Amniotic stem cell (primary cell): ENCODE measurements around the gene COMTD1.
"Not testable (repeated sequence)": the region's sequence is repeated elsewhere in the genome, so short reads cannot be mapped to it uniquely, and the experiment has no call there.

Experiments used
- DNase-seq: peaks from one replicate; lab custom pipeline; 2025; lab: John Stamatoyannopoulos, UW

COMTD1 gene

GRCh38 chr10:75221492-75221891 lies 14.3 kb downstream of the COMTD1 start:
- DNase-seq: not testable (repeated sequence)

GRCh38 chr10:75220274-75220673 lies 15.5 kb downstream of the COMTD1 start:
- no peak for DNase-seq

GRCh38 chr10:75212343-75212742 lies 23.4 kb downstream of the COMTD1 start:
- no peak for DNase-seq

GRCh38 chr10:75211007-75211691 lies 24.6 kb downstream of the COMTD1 start:
- peak; percentile 49 for DNase-seq

- peak; percentile 57 for DNase-seq
Measured at GRCh38 chr10:75210282-75211006, 25.3 kb downstream of the COMTD1 start, which contains the start of gene VDAC2. Gene VDAC2 (plus strand): TSS chr10:75210796. CDS start chr10:75211159, 363 bp downstream.

GRCh38 chr10:75209921-75210281 lies 25.9 kb downstream of the COMTD1 start:
- no peak for DNase-seq

GRCh38 chr10:75209086-75209920 lies 26.5 kb downstream of the COMTD1 start:
- no peak for DNase-seq

GRCh38 chr10:75208181-75208580 lies 27.6 kb downstream of the COMTD1 start:
- peak; percentile 37 for DNase-seq

- no peak for DNase-seq
Measured at GRCh38 chr10:75207857-75208144, 28.0 kb downstream of the COMTD1 start.

GRCh38 chr10:75207079-75207856 lies 28.5 kb downstream of the COMTD1 start:
- no peak for DNase-seq

- DNase-seq: not testable (repeated sequence)
Measured at GRCh38 chr10:75206638-75207037, 29.1 kb downstream of the COMTD1 start.

GRCh38 chr10:75205908-75206307 lies 29.8 kb downstream of the COMTD1 start:
- no peak for DNase-seq

GRCh38 chr10:75203724-75204123 lies 32.0 kb downstream of the COMTD1 start:
- DNase-seq: no peak

GRCh38 chr10:75203046-75203620 lies 32.6 kb downstream of the COMTD1 start:
- DNase-seq: not testable (repeated sequence)

- DNase-seq: no peak
Measured at GRCh38 chr10:75202321-75203045, 33.3 kb downstream of the COMTD1 start.

- DNase-seq: no peak
Measured at GRCh38 chr10:75201793-75202307, 33.9 kb downstream of the COMTD1 start.

- DNase-seq: not testable (repeated sequence)
Measured at GRCh38 chr10:75199949-75200348, 35.8 kb downstream of the COMTD1 start.

- no peak for DNase-seq
Measured at GRCh38 chr10:75197906-75198305, 37.9 kb downstream of the COMTD1 start.

- no peak for DNase-seq
Measured at GRCh38 chr10:75197066-75197465, 38.7 kb downstream of the COMTD1 start.

GRCh38 chr10:75195035-75195763 lies 40.6 kb downstream of the COMTD1 start:
- peak; percentile 27 for DNase-seq
